Measurements from ENCODE around the gene KCNA2. TPM values are rescaled to one million over a fixed set of nuclear protein-coding genes. Genes with fewer than 3 reads are reported as not detected.

KCNA2 gene
- total RNA-seq, 1 donor from 2014 or later: 0.64 TPM

DNA sequence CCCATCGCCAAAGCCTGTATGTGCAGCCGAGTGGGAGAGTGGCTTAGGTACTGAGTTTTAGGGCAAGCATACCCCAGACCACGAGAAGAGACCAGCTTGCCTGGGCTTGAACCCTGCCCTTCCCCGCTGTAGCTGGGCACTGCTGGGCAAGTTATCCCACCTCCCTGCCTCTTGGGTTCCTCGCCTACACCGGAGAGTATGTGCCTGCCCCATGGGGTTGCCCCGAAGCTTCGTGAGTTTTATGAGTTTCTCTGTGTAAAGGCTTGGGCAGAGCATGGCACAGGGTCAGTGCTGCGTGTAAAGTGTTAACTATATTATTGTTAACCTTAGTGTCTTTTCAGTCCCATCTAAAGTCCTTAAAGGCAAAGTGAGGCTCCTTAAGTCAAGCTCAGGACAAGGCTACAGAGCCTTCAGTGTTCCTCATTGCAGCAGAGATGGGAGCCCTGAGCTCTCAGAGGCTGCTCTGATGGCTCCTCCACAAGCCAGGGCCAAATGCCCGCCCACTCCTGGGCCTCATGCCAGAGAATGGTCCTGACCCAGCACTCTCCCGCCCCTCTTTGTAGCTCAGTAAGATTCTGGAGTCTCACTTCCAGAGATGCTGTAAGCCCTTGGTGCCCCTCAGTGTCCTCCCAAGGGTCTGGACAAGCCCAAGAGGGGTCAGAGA is 50.2 kb downstream of the KCNA2 start:
- DNase-seq: no peak
- ATAC-seq: no peak
- no peaks in the 10 kb centered on the region for H3K9me3 ChIP-seq
- H3K27ac ChIP-seq: no peak overlapping the region
- intact Hi-C loops (cut with DNase I): no loop called here
- H3K4me3 ChIP-seq: peak overlapping the region; percentile 40
- H3K36me3 ChIP-seq: no peaks in the 10 kb centered on the region
- H3K4me1 ChIP-seq: no peaks in the 10 kb centered on the region
- TF ChIP-seq, protein P1, sequence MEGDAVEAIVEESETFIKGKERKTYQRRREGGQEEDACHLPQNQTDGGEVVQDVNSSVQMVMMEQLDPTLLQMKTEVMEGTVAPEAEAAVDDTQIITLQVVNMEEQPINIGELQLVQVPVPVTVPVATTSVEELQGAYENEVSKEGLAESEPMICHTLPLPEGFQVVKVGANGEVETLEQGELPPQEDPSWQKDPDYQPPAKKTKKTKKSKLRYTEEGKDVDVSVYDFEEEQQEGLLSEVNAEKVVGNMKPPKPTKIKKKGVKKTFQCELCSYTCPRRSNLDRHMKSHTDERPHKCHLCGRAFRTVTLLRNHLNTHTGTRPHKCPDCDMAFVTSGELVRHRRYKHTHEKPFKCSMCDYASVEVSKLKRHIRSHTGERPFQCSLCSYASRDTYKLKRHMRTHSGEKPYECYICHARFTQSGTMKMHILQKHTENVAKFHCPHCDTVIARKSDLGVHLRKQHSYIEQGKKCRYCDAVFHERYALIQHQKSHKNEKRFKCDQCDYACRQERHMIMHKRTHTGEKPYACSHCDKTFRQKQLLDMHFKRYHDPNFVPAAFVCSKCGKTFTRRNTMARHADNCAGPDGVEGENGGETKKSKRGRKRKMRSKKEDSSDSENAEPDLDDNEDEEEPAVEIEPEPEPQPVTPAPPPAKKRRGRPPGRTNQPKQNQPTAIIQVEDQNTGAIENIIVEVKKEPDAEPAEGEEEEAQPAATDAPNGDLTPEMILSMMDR (IDR thresholded peaks at IDR 0.05): no peak
- H3K27me3 ChIP-seq: peaks cover 18% of the 10 kb centered on the region

DNA sequence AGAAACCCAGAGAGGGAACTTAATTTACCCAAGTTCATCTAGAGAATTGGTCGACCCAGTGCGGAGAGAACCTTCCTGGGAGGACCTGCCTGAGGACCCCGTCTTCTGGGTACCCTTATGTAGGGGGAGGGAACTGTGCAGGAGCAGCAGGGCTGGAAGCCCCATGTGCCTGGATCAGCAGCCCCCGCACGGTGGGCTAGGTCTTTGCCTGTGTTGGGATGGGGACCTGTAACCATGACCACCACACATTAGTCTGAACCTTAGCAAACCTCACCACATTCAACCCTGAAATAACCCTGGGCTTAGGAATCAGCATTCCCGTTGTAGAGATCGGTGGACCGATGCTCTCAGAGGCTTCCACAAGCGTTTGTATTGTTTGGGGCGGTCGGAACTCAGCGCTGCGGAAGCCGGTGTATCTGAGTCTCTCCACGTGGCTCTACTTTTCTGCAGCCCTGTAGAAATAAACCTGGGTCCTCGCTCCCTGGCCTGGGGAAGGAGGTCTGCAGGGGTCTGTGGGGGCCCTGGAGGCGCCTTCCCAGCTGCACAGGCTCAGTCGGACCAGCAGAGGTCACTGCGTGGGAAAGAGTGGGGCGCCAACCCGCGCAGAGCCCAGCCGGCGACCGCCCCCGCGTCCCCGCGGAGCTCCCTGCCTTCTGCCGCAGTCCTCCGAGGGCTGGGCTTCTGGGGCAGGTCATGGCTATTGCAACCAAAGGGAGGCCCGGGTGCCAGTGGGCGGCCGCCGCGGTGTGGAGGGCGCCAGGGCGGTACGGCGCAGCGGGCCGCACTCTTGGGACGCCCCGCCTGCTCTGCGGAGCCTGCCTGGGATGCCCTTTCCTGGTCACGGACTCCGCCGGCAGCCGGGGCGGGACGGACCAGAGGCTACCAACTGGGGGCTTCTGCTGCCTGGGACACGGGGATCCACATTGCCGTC is 51.0 kb downstream of the KCNA2 start:
- Histone ChIP-seq H3K4me3 (peak overlapping the region; percentile 40), H3K27ac (no peak overlapping the region), H3K36me3 (no peaks in the 10 kb centered on the region), H3K9me3 (no peaks in the 10 kb centered on the region), H3K27me3 (peaks cover 18% of the 10 kb centered on the region), H3K4me1 (no peaks in the 10 kb centered on the region)
- peak; percentile 94 for ATAC-seq
- TF ChIP-seq, protein P1 (IDR thresholded peaks at IDR 0.05): peak; percentile 70
- DNase-seq: peak; percentile 84
- intact Hi-C loops (cut with DNase I): no loop called here

DNA sequence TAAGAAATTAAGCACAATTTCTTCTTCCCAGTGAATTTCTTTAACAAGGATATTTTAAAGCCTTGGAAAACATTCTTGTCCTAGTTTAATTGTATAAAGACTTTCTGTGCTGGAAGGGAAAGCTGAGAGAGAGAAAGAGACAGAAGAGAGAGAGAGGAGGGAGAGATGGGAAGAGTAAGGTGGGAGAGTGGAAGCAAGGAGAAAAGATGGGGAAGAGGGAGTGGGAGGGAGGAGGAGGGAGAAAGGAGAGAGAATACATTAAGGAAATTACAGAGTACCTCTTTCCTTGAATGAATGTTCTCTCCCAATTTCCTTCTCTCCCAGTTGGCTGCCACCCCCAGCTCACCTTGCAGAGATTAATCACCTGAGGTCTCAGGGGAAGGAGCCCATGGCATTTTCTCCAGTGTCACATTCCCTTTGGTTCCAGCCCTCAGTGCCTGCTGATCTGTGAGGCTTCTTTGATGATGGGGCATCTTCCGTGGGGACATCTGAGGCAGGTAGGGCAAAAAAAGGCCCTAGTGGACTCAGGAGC is 54.8 kb downstream of the KCNA2 start:
- TF ChIP-seq, protein P1 (IDR thresholded peaks at IDR 0.05): no peak
- Histone ChIP-seq H3K36me3 (no peaks in the 10 kb centered on the region), H3K27ac (no peak overlapping the region), H3K27me3 (peaks cover 18% of the 10 kb centered on the region), H3K4me1 (no peaks in the 10 kb centered on the region), H3K4me3 (no peak overlapping the region), H3K9me3 (no peaks in the 10 kb centered on the region)
- DNase-seq (no peak), ATAC-seq (no peak)
- intact Hi-C loops (cut with DNase I): no loop called here

DNA sequence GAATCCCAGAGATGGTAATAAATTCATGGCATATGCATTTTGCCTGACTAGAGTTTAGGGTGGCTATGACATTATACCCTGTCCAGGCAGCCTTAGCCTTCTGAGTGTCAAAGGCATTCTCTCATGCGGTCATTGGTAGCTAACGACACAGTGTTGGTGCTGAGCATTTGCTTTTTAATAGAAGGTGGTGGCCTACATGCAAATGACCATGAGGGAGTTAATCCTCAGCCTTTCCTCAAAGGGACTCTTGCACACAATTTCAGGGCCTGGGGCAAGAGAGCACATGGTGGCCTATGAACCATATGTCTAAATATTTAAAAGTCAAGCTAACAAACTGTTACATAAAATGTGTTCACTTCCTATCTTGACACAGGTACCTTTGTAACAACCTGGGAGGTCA is 56.3 kb downstream of the KCNA2 start:
- intact Hi-C loops (cut with DNase I): no loop called here
- H3K9me3 ChIP-seq: no peaks in the 10 kb centered on the region
- peaks cover 11% of the 10 kb centered on the region for H3K27me3 ChIP-seq
- H3K4me3 ChIP-seq: no peak overlapping the region
- TF ChIP-seq, protein P1 (IDR thresholded peaks at IDR 0.05): no peak
- no peak overlapping the region for H3K27ac ChIP-seq
- H3K4me1 ChIP-seq: no peaks in the 10 kb centered on the region
- no peak for DNase-seq
- ATAC-seq: no peak
- H3K36me3 ChIP-seq: no peaks in the 10 kb centered on the region

DNA sequence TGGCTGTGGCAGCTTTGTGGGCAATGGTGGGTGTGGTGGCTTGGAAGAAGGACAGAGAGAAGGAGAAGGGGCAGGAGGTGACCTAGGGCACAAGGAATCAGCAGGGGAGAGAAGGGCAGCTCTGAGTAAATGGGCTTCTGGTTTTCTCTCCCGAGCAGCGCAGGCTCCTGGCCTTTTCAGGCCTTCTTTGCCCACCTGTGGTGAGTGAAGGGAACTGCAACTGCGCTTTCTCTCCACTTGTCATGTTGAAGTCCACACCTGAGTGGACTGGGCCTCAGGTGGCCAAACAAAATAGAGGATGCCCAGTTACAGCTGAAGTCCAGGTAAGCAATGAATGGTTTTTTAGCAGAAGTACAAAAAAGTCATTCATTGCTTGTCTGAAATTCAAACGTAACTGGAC is 57.8 kb downstream of the KCNA2 start:
- Histone ChIP-seq H3K9me3 (no peaks in the 10 kb centered on the region), H3K27ac (no peak overlapping the region), H3K36me3 (no peaks in the 10 kb centered on the region), H3K4me1 (no peaks in the 10 kb centered on the region), H3K4me3 (no peak overlapping the region), H3K27me3 (no peaks in the 10 kb centered on the region)
- intact Hi-C loops (cut with DNase I): no loop called here
- TF ChIP-seq, protein P1 (IDR thresholded peaks at IDR 0.05): peak; percentile 40
- DNase-seq: no peak
- ATAC-seq: peak; percentile 54
